HCT116 (cell line): ENCODE measurements around the gene PCTP. TPM values are rescaled to one million over a fixed set of nuclear protein-coding genes. Genes with fewer than 3 reads are reported as not detected.

Source experiments
- ATAC-seq: fragments of 200-7000 bp; cut with Tn5 transposase; 2 replicates; pipeline ENCODE4 v1.9.1; 2020; ENCODE audit warnings: mild to moderate bottlenecking, moderate library complexity
- BruUV-seq: library from RNA; stranded (reverse); fragments of 400-500 nt; replicated peaks from 2 replicates; lab custom pipeline; 2021; lab: Mats Ljungman, UMichigan
- CTCF ChIA-PET: fragments of 300-600 bp; sonication (Branson Sonifier 250); formaldehyde crosslinking; loops from one replicate; lab custom pipeline; 2021; ENCODE audit warnings: antibody characterized with exemption; lab: Charles Lee
- POLR2A ChIA-PET: fragments of 300-600, 350-600 bp; sonication (Branson Sonifier 250); formaldehyde crosslinking; loops from one replicate; lab custom pipeline; 2021; ENCODE audit warnings: antibody characterized with exemption; lab: Charles Lee
- RAD21 ChIA-PET, 2 experiments: fragments of 300-600 bp; sonication (Branson Sonifier 250); formaldehyde crosslinking; loops; one replicate each; lab custom pipeline; 2023; ENCODE audit warnings: low total read pairs in 2 of 2; ENCODE audit not compliant: uncharacterized antibody in 2 of 2, unreplicated experiment in 2 of 2, low non-redundant PET in 1 of 2; lab: Charles Lee
- DNase-seq: peaks from one replicate; pipeline ENCODE4 v3.0.0-alpha.2; 2010; ENCODE audit warnings: low read depth, low spot score
- H2AFZ ChIP-seq: fragments of 200-600 bp; shearing (Covaris generic), sonication (generic); 2 replicates; pipeline ENCODE4 v1.6.1; 2017; ENCODE audit warnings: low read depth, mixed run types, mixed read lengths, antibody characterized with exemption, low read length; ENCODE audit not compliant: poor library complexity, severe bottlenecking
- H3K27ac ChIP-seq: 2 replicates; pipeline ENCODE4 v1.5.1; 2012; ENCODE audit warnings: low read depth, low read length
- H3K27me3 ChIP-seq: fragments of 200-600 bp; sonication (generic); 2 replicates; pipeline ENCODE4 v1.6.1; 2016; ENCODE audit warnings: mixed run types, low read length, mixed read lengths; ENCODE audit not compliant: insufficient read depth
- H3K36me3 ChIP-seq, 2 experiments: fragments of 200-500 bp in 1 of 2; fragments of 200-600 bp in 1 of 2; sonication (Bioruptor generic) in 1 of 2; sonication (generic) in 1 of 2; 2 replicates each; pipeline versions ENCODE4 v1.5.1 to v1.6.1; 2014 to 2016; ENCODE audit warnings: low read length in 2 of 2, inconsistent platforms in 1 of 2, mixed read lengths in 1 of 2, mixed run types in 1 of 2; ENCODE audit not compliant: insufficient read depth in 2 of 2, control insufficient read depth in 1 of 2
- H3K4me1 ChIP-seq, 2 experiments: fragments of 200-600 bp in 1 of 2; sonication (generic) in 1 of 2; 2 replicates each; pipeline versions ENCODE4 v1.5.1 to v1.6.1; 2012 to 2017; ENCODE audit warnings: low read length in 2 of 2, inconsistent platforms in 1 of 2, mild to moderate bottlenecking in 1 of 2, mixed read lengths in 1 of 2, mixed run types in 1 of 2, moderate library complexity in 1 of 2; ENCODE audit not compliant: insufficient read depth in 2 of 2, control insufficient read depth in 1 of 2
- H3K4me2 ChIP-seq: fragments of 200-600 bp; sonication (generic); 2 replicates; pipeline ENCODE4 v1.6.1; 2017; ENCODE audit warnings: mixed run types, low read length, mixed read lengths
- H3K4me3 ChIP-seq, 2 experiments: fragments of 200-600 bp in 1 of 2; sonication (generic) in 1 of 2; replicated peaks in 1 of 2; 2 replicates each; pipeline ENCODE4 v1.5.1; 2011 to 2016; ENCODE audit warnings: low read length in 2 of 2, control low read depth in 1 of 2, low read depth in 1 of 2, mild to moderate bottlenecking in 1 of 2, mixed read lengths in 1 of 2, mixed run types in 1 of 2
- H3K79me2 ChIP-seq: fragments of 200-600 bp; sonication (generic); 2 replicates; pipeline ENCODE4 v1.6.1; 2017; ENCODE audit warnings: mild to moderate bottlenecking, mixed run types, low read length, moderate library complexity, mixed read lengths; ENCODE audit not compliant: insufficient read depth
- H3K9ac ChIP-seq: fragments of 200-600 bp; sonication (generic); 2 replicates; pipeline ENCODE4 v1.6.1; 2016; ENCODE audit warnings: low read length, mixed read lengths
- H3K9me2 ChIP-seq: fragments of 200-600 bp; sonication (generic), shearing (Covaris generic); 2 replicates; pipeline ENCODE4 v1.6.1; 2017; ENCODE audit warnings: mixed run types, mild to moderate bottlenecking, moderate library complexity; ENCODE audit not compliant: insufficient read depth
- H3K9me3 ChIP-seq, 2 experiments: fragments of 200-500 bp in 1 of 2; fragments of 200-600 bp in 1 of 2; sonication (Bioruptor generic) in 1 of 2; sonication (generic) in 1 of 2; 2 replicates each; pipeline ENCODE4 v1.6.1; 2014 to 2017; ENCODE audit warnings: low read length in 2 of 2, mixed read lengths in 2 of 2, inconsistent platforms in 1 of 2, low read depth in 1 of 2, mild to moderate bottlenecking in 1 of 2, mixed run types in 1 of 2, moderate library complexity in 1 of 2; ENCODE audit not compliant: control insufficient read depth in 1 of 2, insufficient read depth in 1 of 2
- H4K20me1 ChIP-seq: fragments of 200-600 bp; sonication (generic), shearing (Covaris generic); 2 replicates; pipeline ENCODE4 v1.6.1; 2017; ENCODE audit warnings: mixed run types, mild to moderate bottlenecking, moderate library complexity; ENCODE audit not compliant: insufficient read depth
- CBX3 ChIP-seq: IDR thresholded peaks from 2 replicates; pipeline ENCODE4 v1.6.1; 2012; ENCODE audit warnings: low read depth
- CEBPB ChIP-seq: IDR thresholded peaks from 2 replicates; pipeline ENCODE4 v1.6.1; 2012; ENCODE audit warnings: low read depth
- ELF1 ChIP-seq: IDR thresholded peaks from 2 replicates; pipeline ENCODE4 v1.6.1; 2012; ENCODE audit warnings: low read depth, borderline replicate concordance
- FOSL1 ChIP-seq: IDR thresholded peaks from 2 replicates; pipeline ENCODE4 v1.6.1; 2012; ENCODE audit warnings: low read depth
- JUND ChIP-seq: IDR thresholded peaks from 2 replicates; pipeline ENCODE4 v1.6.1; 2012
- MAX ChIP-seq: IDR thresholded peaks from 2 replicates; pipeline ENCODE4 v1.6.1; 2012
- RAD21 ChIP-seq: IDR thresholded peaks from 2 replicates; pipeline ENCODE4 v1.6.1; 2012; ENCODE audit warnings: low read depth, mild to moderate bottlenecking
- REST ChIP-seq: IDR thresholded peaks from 2 replicates; pipeline ENCODE4 v1.6.1; 2012; ENCODE audit warnings: low read depth
- SRF ChIP-seq: IDR thresholded peaks from 2 replicates; pipeline ENCODE4 v1.6.1; 2012; ENCODE audit warnings: low read depth
- ZBTB33 ChIP-seq: IDR thresholded peaks from 2 replicates; pipeline ENCODE4 v1.6.1; 2011; ENCODE audit warnings: mild to moderate bottlenecking, low read length, moderate library complexity; ENCODE audit not compliant: insufficient replicate concordance; ENCODE audit errors: extremely low read depth
- ZFX ChIP-seq: fragments of 450-650 bp; IDR thresholded peaks from 2 replicates; pipeline ENCODE4 v1.6.1; 2017
- ZNF274 ChIP-seq: fragments of 200-500 bp; sonication (Bioruptor generic); IDR thresholded peaks from 2 replicates; pipeline ENCODE4 v1.6.1; 2014; ENCODE audit warnings: mild to moderate bottlenecking, low read depth, low read length, inconsistent platforms
- intact Hi-C: fragments of 100-400 bp; cut with micrococcal nuclease; formaldehyde crosslinking; loops from 2 replicates; pipeline ENCODE4 v1.10.0; 2022
- total RNA-seq: library from RNA; stranded (reverse); gene quantifications from one replicate; pipeline ENCODE4 v1.2.1, GENCODE V29; 2021; ENCODE audit not compliant: unreplicated experiment
- TF ChIP-seq, protein P1 (sequence below): IDR thresholded peaks from 2 replicates; pipeline ENCODE4 v1.6.1; 2012
- TF ChIP-seq, protein P2 (sequence below), 3 experiments: fragments of 200-600 bp in 1 of 3; sonication (generic) in 1 of 3; IDR thresholded peaks in 2 of 3; conservative IDR thresholded peaks in 1 of 3; 2 replicates each; pipeline ENCODE4 v1.5.1; 2012 to 2017; ENCODE audit warnings: low read depth in 2 of 3, low read length in 2 of 3, antibody characterized with exemption in 1 of 3, borderline replicate concordance in 1 of 3, control low read depth in 1 of 3, mild to moderate bottlenecking in 1 of 3, mixed read lengths in 1 of 3, mixed run types in 1 of 3, moderate library complexity in 1 of 3; ENCODE audit not compliant: insufficient read depth in 1 of 3

PCTP gene
- total RNA-seq, 1 experiment from 2014 or later: 16.3 TPM

- CTCF ChIA-PET: no interaction called here
- POLR2A ChIA-PET: no interaction called here
Observed at GRCh38 chr17:55813944-55814343, 63.1 kb downstream of the PCTP start.

DNA sequence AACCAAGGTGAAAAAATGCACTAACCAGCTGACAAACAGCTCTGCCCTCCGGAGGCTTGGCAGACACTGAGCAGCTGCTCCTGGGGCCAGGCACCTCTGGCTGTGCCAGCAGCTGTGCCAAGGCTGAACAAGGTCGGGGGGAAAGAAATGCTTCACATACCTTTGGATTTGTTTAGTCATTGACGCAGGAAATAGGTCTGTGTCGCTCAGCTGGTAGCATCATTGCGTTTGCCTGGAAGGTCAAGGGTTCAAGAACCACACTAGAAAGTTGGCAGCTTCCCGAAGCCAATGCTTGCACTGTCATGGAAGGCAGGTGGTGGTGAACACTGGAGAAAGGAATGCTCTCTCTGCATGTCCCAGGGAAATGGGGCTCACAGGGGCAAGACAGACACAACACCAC lies 63.5 kb downstream of the PCTP start:
- ATAC-seq: no peak
- Histone ChIP-seq H3K27ac (no peak overlapping the region), H3K4me2 (no peak overlapping the region), H3K4me1 (no peaks in the 10 kb centered on the region), H2AFZ (no peak overlapping the region), H3K9me3 (no peaks in the 10 kb centered on the region), H4K20me1 (no peaks in the 10 kb centered on the region), H3K9ac (no peak overlapping the region), H3K27me3 (peaks cover 69% of the 10 kb centered on the region), H3K4me3 (no peak overlapping the region), H3K36me3 (no peaks in the 10 kb centered on the region), H3K9me2 (no peaks in the 10 kb centered on the region), H3K79me2 (no peaks in the 10 kb centered on the region)
- CTCF ChIA-PET: no interaction called here
- intact Hi-C loops: no loop called here
- POLR2A ChIA-PET: no interaction called here
- BruUV-seq: no TSS peak
- no peak for DNase-seq
- RAD21 ChIA-PET: interaction anchor here in 1 of 2 experiments (0.7 kb wide), 1 partner anchor 288 kb away, joined by 3 read pairs; no protein-coding TSS in a partner anchor
- no peak for TF ChIP-seq JUND
- TF ChIP-seq ZFX: no peak
- TF ChIP-seq, protein P1, sequence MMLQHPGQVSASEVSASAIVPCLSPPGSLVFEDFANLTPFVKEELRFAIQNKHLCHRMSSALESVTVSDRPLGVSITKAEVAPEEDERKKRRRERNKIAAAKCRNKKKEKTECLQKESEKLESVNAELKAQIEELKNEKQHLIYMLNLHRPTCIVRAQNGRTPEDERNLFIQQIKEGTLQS: no peak
- no peak for TF ChIP-seq REST
- TF ChIP-seq, protein P2, sequence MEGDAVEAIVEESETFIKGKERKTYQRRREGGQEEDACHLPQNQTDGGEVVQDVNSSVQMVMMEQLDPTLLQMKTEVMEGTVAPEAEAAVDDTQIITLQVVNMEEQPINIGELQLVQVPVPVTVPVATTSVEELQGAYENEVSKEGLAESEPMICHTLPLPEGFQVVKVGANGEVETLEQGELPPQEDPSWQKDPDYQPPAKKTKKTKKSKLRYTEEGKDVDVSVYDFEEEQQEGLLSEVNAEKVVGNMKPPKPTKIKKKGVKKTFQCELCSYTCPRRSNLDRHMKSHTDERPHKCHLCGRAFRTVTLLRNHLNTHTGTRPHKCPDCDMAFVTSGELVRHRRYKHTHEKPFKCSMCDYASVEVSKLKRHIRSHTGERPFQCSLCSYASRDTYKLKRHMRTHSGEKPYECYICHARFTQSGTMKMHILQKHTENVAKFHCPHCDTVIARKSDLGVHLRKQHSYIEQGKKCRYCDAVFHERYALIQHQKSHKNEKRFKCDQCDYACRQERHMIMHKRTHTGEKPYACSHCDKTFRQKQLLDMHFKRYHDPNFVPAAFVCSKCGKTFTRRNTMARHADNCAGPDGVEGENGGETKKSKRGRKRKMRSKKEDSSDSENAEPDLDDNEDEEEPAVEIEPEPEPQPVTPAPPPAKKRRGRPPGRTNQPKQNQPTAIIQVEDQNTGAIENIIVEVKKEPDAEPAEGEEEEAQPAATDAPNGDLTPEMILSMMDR (IDR thresholded peaks at IDR 0.05 in 2 of 3, conservative IDR thresholded peaks at IDR 0.05 in 1 of 3; ENCODE audit: borderline replicate concordance in 1 of 3, insufficient read depth in 1 of 3, low read depth in 2 of 3, low read length in 2 of 3): no peak
- TF ChIP-seq SRF: no peak
- TF ChIP-seq ELF1: no peak
- TF ChIP-seq FOSL1: no peak
- TF ChIP-seq ZBTB33: no peak
- no peak for TF ChIP-seq CBX3
- TF ChIP-seq CEBPB: no peak

More at GRCh38 chr17:55813944-55814343, 63.1 kb downstream of the PCTP start:
- Histone ChIP-seq H4K20me1 (no peaks in the 10 kb centered on the region), H3K4me1 (no peaks in the 10 kb centered on the region), H3K4me2 (no peak overlapping the region), H3K9me3 (no peaks in the 10 kb centered on the region), H3K9ac (no peak overlapping the region), H3K36me3 (no peaks in the 10 kb centered on the region), H2AFZ (no peak overlapping the region)
- intact Hi-C loops: no loop called here
- ATAC-seq: no peak
- no peak for DNase-seq
- BruUV-seq: no TSS peak
- RAD21 ChIA-PET: interaction anchor here in 1 of 2 experiments (0.7 kb wide), 1 partner anchor 288 kb away, joined by 3 read pairs; no protein-coding TSS in a partner anchor
- TF ChIP-seq RAD21: no peak
- TF ChIP-seq ZNF274: no peak
- no peak for TF ChIP-seq MAX
- TF ChIP-seq, all 23 proteins: peak for 0
- Histone ChIP-seq H3K4me3 (no peak overlapping the region), H3K27ac (no peak overlapping the region), H3K79me2 (no peaks in the 10 kb centered on the region), H3K27me3 (peaks cover 69% of the 10 kb centered on the region), H3K9me2 (no peaks in the 10 kb centered on the region)
